ENCODE measurements around the gene NHERF2.

GRCh38 chr16:1980770-1981087 is 46.0 kb upstream of the NHERF2 start:
- TF ChIP-seq CTCF (IDR thresholded peaks at IDR 0.05; ENCODE audit: low read depth, low read length) (no peak), POLR2A (IDR thresholded peaks at IDR 0.05; ENCODE audit: extremely low read depth, insufficient read length) (no peak)

Data from NB4 (cell line).